ENCODE measurements around the gene DUSP8.
A peak's percentile ranks its signal among the peaks of the same experiment; 100 is the strongest.

Gene DUSP8

GRCh38 chr11:1565173-1565903 lies 6.7 kb downstream of the DUSP8 start:
- H3K9me3 ChIP-seq (ENCODE audit: control insufficient read depth, insufficient read depth, low read depth, low read length), result no peaks in the 10 kb centered on the region
- H3K4me1 ChIP-seq (ENCODE audit: control insufficient read depth, insufficient read depth, low read length), result no peaks in the 10 kb centered on the region
- 0 out of 2 replicates have a peak, but pooled peaks have one; percentile 37 for TF ChIP-seq ZNF600 (tag by site-specific recombination; IDR thresholded peaks at IDR 0.05)
- TF ChIP-seq ZNF555 (tag by site-specific recombination; conservative IDR thresholded peaks at IDR 0.05), result no peak
- no peak for TF ChIP-seq ZBTB7A (tag by site-specific recombination; IDR thresholded peaks at IDR 0.05; ENCODE audit: low read depth)
- TF ChIP-seq, protein P1, sequence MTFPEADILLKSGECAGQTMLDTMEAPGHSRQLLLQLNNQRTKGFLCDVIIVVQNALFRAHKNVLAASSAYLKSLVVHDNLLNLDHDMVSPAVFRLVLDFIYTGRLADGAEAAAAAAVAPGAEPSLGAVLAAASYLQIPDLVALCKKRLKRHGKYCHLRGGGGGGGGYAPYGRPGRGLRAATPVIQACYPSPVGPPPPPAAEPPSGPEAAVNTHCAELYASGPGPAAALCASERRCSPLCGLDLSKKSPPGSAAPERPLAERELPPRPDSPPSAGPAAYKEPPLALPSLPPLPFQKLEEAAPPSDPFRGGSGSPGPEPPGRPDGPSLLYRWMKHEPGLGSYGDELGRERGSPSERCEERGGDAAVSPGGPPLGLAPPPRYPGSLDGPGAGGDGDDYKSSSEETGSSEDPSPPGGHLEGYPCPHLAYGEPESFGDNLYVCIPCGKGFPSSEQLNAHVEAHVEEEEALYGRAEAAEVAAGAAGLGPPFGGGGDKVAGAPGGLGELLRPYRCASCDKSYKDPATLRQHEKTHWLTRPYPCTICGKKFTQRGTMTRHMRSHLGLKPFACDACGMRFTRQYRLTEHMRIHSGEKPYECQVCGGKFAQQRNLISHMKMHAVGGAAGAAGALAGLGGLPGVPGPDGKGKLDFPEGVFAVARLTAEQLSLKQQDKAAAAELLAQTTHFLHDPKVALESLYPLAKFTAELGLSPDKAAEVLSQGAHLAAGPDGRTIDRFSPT (tag by site-specific recombination; IDR thresholded peaks at IDR 0.05), result peak; percentile 42; the same call in 1 of the 2 replicates
- H3K27ac ChIP-seq (ENCODE audit: extremely low read depth, low read depth, low read length), result no peak overlapping the region
- ChIA-PET CTCF (interaction anchor here (1.1 to 2.0 kb wide), 5 partner anchors 8 to 75 kb away, joined by 3 to 18 read pairs (median 4); no protein-coding TSS in a partner anchor), POLR2A (interaction anchor here (0.6 to 1.3 kb wide), 2 partner anchors 18 to 81 kb away, joined by 3 to 4 read pairs; no protein-coding TSS in a partner anchor)
- peaks cover 0 to 44% of the 10 kb centered on the region in 2 experiments; a peak in 1 of 3 replicates for H3K36me3 ChIP-seq (ENCODE audit: control insufficient read depth in 2 of 2, insufficient read depth in 1 of 2, low read length in 2 of 2)
- no peak overlapping the region for H3K4me3 ChIP-seq (ENCODE audit: low read depth, low read length)

DNA sequence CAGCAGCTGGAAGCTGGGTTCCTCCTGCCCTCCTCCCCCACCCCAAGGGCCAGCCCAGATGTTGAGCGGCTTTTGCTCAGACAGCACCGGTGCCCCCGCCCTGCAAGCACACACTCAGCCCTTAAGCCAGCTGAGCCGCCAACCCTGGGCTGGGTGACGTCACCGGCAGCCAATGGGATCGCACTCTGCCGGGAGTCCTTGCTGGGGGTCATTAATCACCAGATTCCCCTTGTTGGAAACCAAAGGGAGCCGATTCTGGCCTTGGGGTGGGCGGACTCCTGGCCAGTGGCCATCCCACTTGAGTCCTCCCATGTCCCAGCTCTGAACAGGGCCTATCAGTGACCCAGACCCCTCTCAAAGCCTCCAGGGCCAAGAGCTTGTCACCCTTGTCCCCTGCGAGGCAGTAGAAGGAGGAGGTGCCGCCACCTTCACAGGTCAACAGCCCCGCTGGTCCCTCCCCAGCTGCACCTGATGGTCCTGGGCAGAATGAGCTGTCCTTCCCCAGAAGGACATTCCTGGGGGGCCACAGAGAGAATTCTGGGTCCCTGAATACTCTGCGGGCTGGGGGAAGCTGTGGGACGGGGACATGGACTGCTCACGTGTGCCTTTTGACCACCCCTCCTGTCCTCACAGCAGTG lies 7.4 kb downstream of the DUSP8 start:
- H3K4me1 ChIP-seq (ENCODE audit: control insufficient read depth, insufficient read depth, low read length), result no peaks in the 10 kb centered on the region
- H3K9me3 ChIP-seq (ENCODE audit: control insufficient read depth, insufficient read depth, low read depth, low read length), result no peaks in the 10 kb centered on the region
- H3K27ac ChIP-seq (ENCODE audit: extremely low read depth, low read depth, low read length), result no peak overlapping the region
- CTCF ChIA-PET, result interaction anchor here (1.1 to 2.0 kb wide), 3 partner anchors 10 to 75 kb away, joined by 3 to 18 read pairs (median 10); no protein-coding TSS in a partner anchor
- POLR2A ChIA-PET, result interaction anchor here (0.6 to 1.5 kb wide), 5 partner anchors 9 to 82 kb away, joined by 3 to 6 read pairs (median 4); no protein-coding TSS in a partner anchor
- no peak overlapping the region for H3K4me3 ChIP-seq (ENCODE audit: low read depth, low read length)
- peaks cover 0 to 50% of the 10 kb centered on the region in 2 experiments; a peak in 1 of 3 replicates for H3K36me3 ChIP-seq (ENCODE audit: control insufficient read depth in 2 of 2, insufficient read depth in 1 of 2, low read length in 2 of 2)
- TF ChIP-seq ZNF155 (tag by site-specific recombination; IDR thresholded peaks at IDR 0.05), result no peak
- peak; percentile 72 for TF ChIP-seq ZNF629 (tag by site-specific recombination; IDR thresholded peaks at IDR 0.05)
- TF ChIP-seq ZNF777 (tag by site-specific recombination; IDR thresholded peaks at IDR 0.05; ENCODE audit: borderline replicate concordance), result no peak
- 0 out of 2 replicates have a peak, but pooled peaks have one; percentile 19 for TF ChIP-seq ZNF394 (tag by site-specific recombination; IDR thresholded peaks at IDR 0.05; ENCODE audit: borderline replicate concordance)
- peak; percentile 57 for TF ChIP-seq OSR2 (tag by site-specific recombination; IDR thresholded peaks at IDR 0.05)
- 0 out of 2 replicates have a peak, but pooled peaks have one; percentile 19 for TF ChIP-seq ZNF660 (tag by site-specific recombination; IDR thresholded peaks at IDR 0.05)
- peak; percentile 57 for TF ChIP-seq ZXDB (tag by site-specific recombination; IDR thresholded peaks at IDR 0.05)
- TF ChIP-seq GLIS2 (tag by site-specific recombination; IDR thresholded peaks at IDR 0.05), result peak; percentile 70
- 0 out of 2 replicates have a peak, but pooled peaks have one; percentile 31 for TF ChIP-seq WT1 (tag by site-specific recombination; IDR thresholded peaks at IDR 0.05)
- peak; percentile 68 for TF ChIP-seq ZNF10 (tag by site-specific recombination; IDR thresholded peaks at IDR 0.05)
- no peak for TF ChIP-seq ZNF221 (tag by site-specific recombination; IDR thresholded peaks at IDR 0.05; ENCODE audit: borderline replicate concordance)
- TF ChIP-seq ZNF16 (tag by site-specific recombination; IDR thresholded peaks at IDR 0.05; ENCODE audit: low read depth), result no peak
- TF ChIP-seq KLF1 (tag by site-specific recombination; IDR thresholded peaks at IDR 0.05), result peak; percentile 36; the same call in 1 of the 2 replicates
- TF ChIP-seq ZBTB48 (tag by site-specific recombination; IDR thresholded peaks at IDR 0.05), result peak; percentile 35; the same call in 1 of the 2 replicates
- no peak for TF ChIP-seq KLF16 (tag by site-specific recombination; IDR thresholded peaks at IDR 0.05)
- peak; percentile 30 for TF ChIP-seq ZIC2 (tag by site-specific recombination; IDR thresholded peaks at IDR 0.05)
- TF ChIP-seq ZNF501 (tag by site-specific recombination; IDR thresholded peaks at IDR 0.05), result no peak
- TF ChIP-seq ZNF677 (tag by site-specific recombination; IDR thresholded peaks at IDR 0.05), result no peak
- peak; percentile 46; the same call in 1 of the 2 replicates for TF ChIP-seq KLF10 (tag by site-specific recombination; IDR thresholded peaks at IDR 0.05)
- peak; percentile 99 for TF ChIP-seq ATF2 (tag by site-specific recombination; IDR thresholded peaks at IDR 0.05; ENCODE audit: low read depth)
- TF ChIP-seq ZNF24 (tag by site-specific recombination; IDR thresholded peaks at IDR 0.05), result 0 out of 2 replicates have a peak, but pooled peaks have one; percentile 52
- peak; percentile 39; the same call in 1 of the 2 replicates for TF ChIP-seq ZNF341 (tag by site-specific recombination; IDR thresholded peaks at IDR 0.05; ENCODE audit: low read depth)
- peak; percentile 55; the same call in 1 of the 2 replicates for TF ChIP-seq KLF17 (tag by site-specific recombination; IDR thresholded peaks at IDR 0.05)
- peak; percentile 63 for TF ChIP-seq ZBTB21 (tag by site-specific recombination; IDR thresholded peaks at IDR 0.05)
- no peak for TF ChIP-seq ZBTB20 (tag by site-specific recombination; IDR thresholded peaks at IDR 0.05)
- no peak for TF ChIP-seq ZNF248 (tag by site-specific recombination; IDR thresholded peaks at IDR 0.05)
